HG02763 (cell line): ENCODE results near the gene SOX1.

Experiments
- ATAC-seq: cut with Tn5 transposase; IDR thresholded peaks from one replicate; pipeline ENCODE4 v1.9.1; 2021; ENCODE audit warnings: mild to moderate bottlenecking, moderate library complexity; ENCODE audit not compliant: unreplicated experiment

SOX1 gene

GRCh38 chr13:112105244-112105681, 38.3 kb downstream of the SOX1 start:
- ATAC-seq: no peak

GRCh38 chr13:112105892-112106291, 38.9 kb downstream of the SOX1 start:
- no peak for ATAC-seq

- ATAC-seq: no peak
Measured at GRCh38 chr13:112106478-112107141, 39.7 kb downstream of the SOX1 start.

- ATAC-seq: no peak
Measured at GRCh38 chr13:112107289-112107688, 40.3 kb downstream of the SOX1 start.

GRCh38 chr13:112110479-112110878, 43.5 kb downstream of the SOX1 start:
- ATAC-seq: no peak

- ATAC-seq: no peak
Measured at GRCh38 chr13:112111239-112111857, 44.4 kb downstream of the SOX1 start.

GRCh38 chr13:112112534-112113276, 45.8 kb downstream of the SOX1 start:
- no peak for ATAC-seq

GRCh38 chr13:112113348-112113747, 46.4 kb downstream of the SOX1 start:
- ATAC-seq: no peak

GRCh38 chr13:112113851-112114250, 46.9 kb downstream of the SOX1 start:
- no peak for ATAC-seq

- no peak for ATAC-seq
Measured at GRCh38 chr13:112114391-112114790, 47.4 kb downstream of the SOX1 start.

- ATAC-seq: no peak
Measured at GRCh38 chr13:112115403-112116091, 48.6 kb downstream of the SOX1 start.

GRCh38 chr13:112116187-112116950, 49.4 kb downstream of the SOX1 start:
- ATAC-seq: no peak

- ATAC-seq: no peak
Measured at GRCh38 chr13:112117258-112117954, 50.5 kb downstream of the SOX1 start.

GRCh38 chr13:112117955-112118302, 51.0 kb downstream of the SOX1 start:
- no peak for ATAC-seq

GRCh38 chr13:112118451-112119064, 51.6 kb downstream of the SOX1 start:
- no peak for ATAC-seq

GRCh38 chr13:112119192-112120030, 52.5 kb downstream of the SOX1 start:
- ATAC-seq: no peak

- ATAC-seq: no peak
Measured at GRCh38 chr13:112120031-112120373, 53.1 kb downstream of the SOX1 start.
